Liver (tissue), 9 donors: ENCODE data around the gene AJM1. TPM values are rescaled to one million over a fixed set of nuclear protein-coding genes. Genes with fewer than 3 reads are reported as not detected.

Source experiments
- DNase-seq: peaks from one replicate; pipeline ENCODE4 v3.0.0-alpha.2; 2017; ENCODE audit warnings: low spot score
- H3K27ac ChIP-seq, 2 donors: one replicate each; pipeline ENCODE4 v1.7.0; 2013; ENCODE audit warnings: inconsistent platforms in 2 of 2, low read length in 2 of 2, control low read depth in 1 of 2, low read depth in 1 of 2, mild to moderate bottlenecking in 1 of 2
- H3K27me3 ChIP-seq, 4 donors: one replicate each; pipeline versions ENCODE4 v1.6.1 to v1.7.0; 2013; ENCODE audit warnings: low read length in 3 of 4, inconsistent platforms in 1 of 4, mild to moderate bottlenecking in 1 of 4, moderate library complexity in 1 of 4; ENCODE audit not compliant: control insufficient read depth in 4 of 4, insufficient read depth in 4 of 4
- H3K36me3 ChIP-seq, 4 donors: one replicate each; pipeline versions ENCODE4 v1.6.1 to v1.7.0; 2013; ENCODE audit warnings: low read length in 3 of 4, mild to moderate bottlenecking in 3 of 4, low read depth in 1 of 4, moderate library complexity in 1 of 4; ENCODE audit not compliant: control insufficient read depth in 4 of 4, insufficient read depth in 3 of 4
- H3K4me1 ChIP-seq, 4 donors: one replicate each; pipeline versions ENCODE4 v1.6.1 to v1.7.0; 2013; ENCODE audit warnings: low read length in 3 of 4, mild to moderate bottlenecking in 3 of 4, moderate library complexity in 1 of 4; ENCODE audit not compliant: control insufficient read depth in 4 of 4, insufficient read depth in 4 of 4
- H3K4me3 ChIP-seq, 3 donors: one replicate each; pipeline versions ENCODE4 v1.6.1 to v1.7.0; 2013; ENCODE audit warnings: low read length in 3 of 3, control low read depth in 1 of 3, low read depth in 1 of 3, mild to moderate bottlenecking in 1 of 3
- H3K9ac ChIP-seq, 2 donors: one replicate each; pipeline ENCODE4 v1.7.0; 2013; ENCODE audit warnings: low read length in 2 of 2, mild to moderate bottlenecking in 2 of 2, moderate library complexity in 2 of 2, control low read depth in 1 of 2, low read depth in 1 of 2
- H3K9me3 ChIP-seq, 4 donors: one replicate each; pipeline versions ENCODE4 v1.6.1 to v1.7.0; 2013; ENCODE audit warnings: low read length in 3 of 4; ENCODE audit not compliant: control insufficient read depth in 4 of 4
- ATF3 ChIP-seq: IDR thresholded peaks from 2 replicates; pipeline ENCODE4 v1.6.1; 2016; ENCODE audit warnings: antibody characterized with exemption
- EGR1 ChIP-seq, 2 donors: IDR thresholded peaks; 2 replicates each; pipeline ENCODE4 v1.6.1; 2016 to 2018; ENCODE audit warnings: antibody characterized with exemption in 2 of 2, low read depth in 2 of 2
- FOXA1 ChIP-seq: IDR thresholded peaks from 2 replicates; pipeline ENCODE4 v1.6.1; 2016; ENCODE audit warnings: antibody characterized with exemption
- FOXA2 ChIP-seq: IDR thresholded peaks from 2 replicates; pipeline ENCODE4 v1.6.1; 2016; ENCODE audit warnings: antibody characterized with exemption
- GABPA ChIP-seq, 2 donors: IDR thresholded peaks in 1 of 2; conservative IDR thresholded peaks in 1 of 2; 2 replicates each; pipeline ENCODE4 v1.6.1; 2016; ENCODE audit warnings: antibody characterized with exemption in 2 of 2, mild to moderate bottlenecking in 1 of 2, moderate library complexity in 1 of 2
- HNF4A ChIP-seq, 2 donors: conservative IDR thresholded peaks; 2 replicates each; pipeline ENCODE4 v1.6.1; 2016; ENCODE audit warnings: antibody characterized with exemption in 2 of 2, mild to moderate bottlenecking in 2 of 2
- HNF4G ChIP-seq: IDR thresholded peaks from 2 replicates; pipeline ENCODE4 v1.6.1; 2016; ENCODE audit warnings: antibody characterized with exemption
- JUND ChIP-seq, 2 donors: IDR thresholded peaks; 2 replicates each; pipeline ENCODE4 v1.6.1; 2016; ENCODE audit warnings: antibody characterized with exemption in 2 of 2
- MAX ChIP-seq: IDR thresholded peaks from 2 replicates; pipeline ENCODE4 v1.6.1; 2016; ENCODE audit warnings: antibody characterized with exemption
- NR2F2 ChIP-seq: IDR thresholded peaks from 2 replicates; pipeline ENCODE4 v1.6.1; 2016; ENCODE audit warnings: antibody characterized with exemption
- RAD21 ChIP-seq, 2 donors: IDR thresholded peaks; 2 replicates each; pipeline ENCODE4 v1.6.1; 2016; ENCODE audit warnings: antibody characterized with exemption in 2 of 2, mild to moderate bottlenecking in 2 of 2
- REST ChIP-seq: IDR thresholded peaks from 2 replicates; pipeline ENCODE4 v1.6.1; 2016; ENCODE audit warnings: antibody characterized with exemption, mild to moderate bottlenecking
- RXRA ChIP-seq, 2 donors: IDR thresholded peaks; 2 replicates each; pipeline ENCODE4 v1.6.1; 2017 to 2018; ENCODE audit warnings: antibody characterized with exemption in 2 of 2, mild to moderate bottlenecking in 1 of 2
- SP1 ChIP-seq: IDR thresholded peaks from 2 replicates; pipeline ENCODE4 v1.6.1; 2018; ENCODE audit warnings: antibody characterized with exemption, mild to moderate bottlenecking
- TAF1 ChIP-seq: conservative IDR thresholded peaks from 2 replicates; pipeline ENCODE4 v1.6.1; 2016; ENCODE audit warnings: antibody characterized with exemption, mild to moderate bottlenecking
- WGBS: extraction: QIAGEN DNeasy Blood & Tissue Kit; methylation state at CpG from one replicate; pipeline ENCODE4 v1.1.7; 2013; 5-methylcytosine and 5-hydroxymethylcytosine counted together
- polyA plus RNA-seq, 2 donors: library from polyadenylated mRNA; stranded (reverse) in 1 of 2; unstranded in 1 of 2; fragments of 200-250 nt in 1 of 2; fragments of >200 nt in 1 of 2; fragmentation: Nextera tagmentation in 1 of 2; extraction: Ambion mirVana in 1 of 2; gene quantifications; one replicate each; pipeline versions ENCODE4 v1.2.1 to v1.2.3, GENCODE V29; 2013 to 2015
- total RNA-seq, 2 donors: library from RNA; depleted of rRNA; stranded (reverse); fragments of >200 nt; gene quantifications; one replicate each; pipeline ENCODE4 v1.2.3, GENCODE V29; 2014
- donor health status: healthy.
- donor health status: healthy.
- donor health status: healthy.
- donor health status: healthy.
- donor health status: healthy.

Gene AJM1
- total and polyA plus RNA-seq, 4 donors, result 0.56 to 2.3 (median 0.82) TPM

GRCh38 chr9:136886610-136887597 is 44.6 kb downstream of the AJM1 start:
- Histone ChIP-seq H3K9ac (peak overlapping the region; percentile 63 to 92), H3K9me3 (no peaks in the 10 kb centered on the region), H3K27me3 (no peaks in the 10 kb centered on the region), H3K27ac (peak overlapping the region; percentile 90 to 94), H3K4me3 (peak overlapping the region; percentile 63 to 91 (median 76)), H3K36me3 (peaks cover 0 to 1% (median 0%) of the 10 kb centered on the region in 4 donors), H3K4me1 (peaks cover 15 to 31% (median 23%) of the 10 kb centered on the region in 4 donors)
- WGBS, result 2% methylated on average over 76 of the region's 76 CpGs
- no peak for TF ChIP-seq SP1
- TF ChIP-seq RAD21 (IDR thresholded peaks at IDR 0.05), result peak in 1 of 2 donors; percentile 2
- DNase-seq, result peak; percentile 53

- H3K4me3 ChIP-seq, result no peak overlapping the region
- peak overlapping the region in 1 of 2 donors; percentile 46 for H3K27ac ChIP-seq
- no peak for DNase-seq
- peaks cover 0 to 1% (median 0%) of the 10 kb centered on the region in 4 donors for H3K36me3 ChIP-seq
- no peaks in the 10 kb centered on the region for H3K9me3 ChIP-seq
- WGBS, result 54% methylated on average over 8 of the region's 8 CpGs
- H3K9ac ChIP-seq, result no peak overlapping the region
- no peak for TF ChIP-seq REST
- no peak for TF ChIP-seq TAF1
- TF ChIP-seq HNF4A (conservative IDR thresholded peaks at IDR 0.05), result peak; percentile 20 to 40
- TF ChIP-seq RAD21 (IDR thresholded peaks at IDR 0.05), result no peak
- no peak for TF ChIP-seq MAX
- peak; percentile 14 for TF ChIP-seq SP1
- no peak for TF ChIP-seq ATF3
- TF ChIP-seq EGR1 (IDR thresholded peaks at IDR 0.05; ENCODE audit: low read depth in 2 of 2), result no peak
- no peak for TF ChIP-seq FOXA1
- TF ChIP-seq HNF4G, result no peak
- no peak for TF ChIP-seq GABPA (IDR thresholded peaks at IDR 0.05 in 1 of 2, conservative IDR thresholded peaks at IDR 0.05 in 1 of 2)
- peak; percentile 70 to 79 for TF ChIP-seq RXRA (IDR thresholded peaks at IDR 0.05)
- no peaks in the 10 kb centered on the region for H3K27me3 ChIP-seq
- peaks cover 6 to 20% (median 13%) of the 10 kb centered on the region in 4 donors for H3K4me1 ChIP-seq
These were observed 46.2 kb downstream of the AJM1 start for GRCh38 chr9:136888454-136888853.

GRCh38 chr9:136889858-136890257 is 47.6 kb downstream of the AJM1 start:
- no peak for DNase-seq
- Histone ChIP-seq H3K9me3 (no peaks in the 10 kb centered on the region), H3K36me3 (peaks cover 0 to 1% (median 0%) of the 10 kb centered on the region in 4 donors), H3K27ac (no peak overlapping the region), H3K4me3 (no peak overlapping the region), H3K27me3 (no peaks in the 10 kb centered on the region), H3K4me1 (peaks cover 6 to 20% (median 13%) of the 10 kb centered on the region in 4 donors), H3K9ac (no peak overlapping the region)
- 97% methylated on average over 42 of the region's 42 CpGs for WGBS
- TF ChIP-seq ATF3, result no peak
- no peak for TF ChIP-seq FOXA2
- no peak for TF ChIP-seq RAD21 (IDR thresholded peaks at IDR 0.05)
- no peak for TF ChIP-seq RXRA (IDR thresholded peaks at IDR 0.05)
- TF ChIP-seq MAX, result no peak
- no peak for TF ChIP-seq SP1
- TF ChIP-seq GABPA (IDR thresholded peaks at IDR 0.05 in 1 of 2, conservative IDR thresholded peaks at IDR 0.05 in 1 of 2), result no peak
- no peak for TF ChIP-seq EGR1 (IDR thresholded peaks at IDR 0.05; ENCODE audit: low read depth in 2 of 2)
- TF ChIP-seq JUND (IDR thresholded peaks at IDR 0.05), result no peak
- TF ChIP-seq HNF4G, result no peak
- no peak for TF ChIP-seq NR2F2
- TF ChIP-seq REST, result no peak
- TF ChIP-seq HNF4A (conservative IDR thresholded peaks at IDR 0.05), result no peak
- no peak for TF ChIP-seq TAF1
